Pancreas (tissue), 10 donors: ENCODE measurements around the gene IL18BP. TPM values are rescaled to one million over a fixed set of nuclear protein-coding genes. Genes with fewer than 3 reads are reported as not detected.

Experiments used
- ATAC-seq, 4 donors: fragments of 200-7000 bp; cut with Tn5 transposase; one replicate each; pipeline versions ENCODE4 v1.8.0 to v1.9.1; 2020; ENCODE audit warnings: mild to moderate bottlenecking in 4 of 4, moderate library complexity in 4 of 4
- DNase-seq, 6 donors: peaks; one replicate each; pipeline ENCODE4 v3.0.0-alpha.2; 2020
- FAIRE-seq: peaks from 2 replicates; lab custom pipeline; 2012; peaks lifted over from hg19 to GRCh38; lab: Jason Lieb, UNC
- H3K27ac ChIP-seq, 4 donors: fragments of 200-600 bp; sonication (generic); 1 replicate in 3 of 4; 2 replicates in 1 of 4; pipeline versions ENCODE4 v1.5.0 to v1.8.0; 2020
- H3K27me3 ChIP-seq, 4 donors: fragments of 200-600 bp; one replicate each; pipeline ENCODE4 v1.8.0; 2021
- H3K36me3 ChIP-seq, 3 donors: fragments of 200-600 bp; sonication (generic) in 1 of 3; one replicate each; pipeline versions ENCODE4 v1.5.0 to v1.8.0; 2020 to 2021
- H3K4me1 ChIP-seq, 3 donors: fragments of 200-600 bp; one replicate each; pipeline ENCODE4 v1.8.0; 2021
- H3K4me3 ChIP-seq, 4 donors: fragments of 200-600 bp; sonication (generic) in 2 of 4; one replicate each; pipeline versions ENCODE4 v1.5.0 to v1.8.0; 2020 to 2021
- H3K9me3 ChIP-seq, 4 donors: fragments of 200-600 bp; one replicate each; pipeline ENCODE4 v1.8.0; 2021
- WGBS, 2 donors: extraction: QIAGEN DNeasy Blood & Tissue Kit; methylation state at CpG; one replicate each; pipeline ENCODE4 v1.1.7; 2013; 5-methylcytosine and 5-hydroxymethylcytosine counted together
- intact Hi-C, 3 donors: fragments of 100-400 bp; cut with DNase I; formaldehyde crosslinking; loops; one replicate each; pipeline versions ENCODE4 v1.11.1 to v1.14.2; 2022
- polyA plus RNA-seq, 2 donors: library from polyadenylated mRNA; stranded (reverse); fragments of 200-250 nt; gene quantifications; one replicate each; pipeline ENCODE4 v1.2.3, GENCODE V29; 2013
- total RNA-seq, 6 donors: library from RNA; stranded (reverse); fragmentation: NEBNext Ultra II Directional in 4 of 6; extraction: Animal tissue kit (Norgen Biotek cat#: 25700) in 4 of 6; gene quantifications; one replicate each; pipeline versions ENCODE4 v1.2.1 to v1.2.4, GENCODE V29; 2021 to 2023
- TF ChIP-seq, protein P1 (sequence below), 4 donors: fragments of 200-600 bp; sonication (generic) in 3 of 4; IDR thresholded peaks; one replicate each; pipeline versions ENCODE4 v1.5.0 to v1.8.0; 2021; ENCODE audit warnings: antibody characterized with exemption in 4 of 4
- donor health status: healthy with polysubstance abuse.
- donor health status: DM: no; HTN: no; CAD: no; lungs with moderate emphysema.
- donor health status: DM: no; HTN: no; CAD: no.
- donor health status: control.
- donor health status: control.
- donor health status: Bipolar disorder and iron deficiency.
- donor health status: DM: yes; HTN: yes; CAD: no.
- donor health status: DM: no; HTN: no; CAD: no.
- donor health status: DM: no; HTN: no; CAD: no.
- donor health status: DM: yes; HTN: yes; CAD: no.

The IL18BP gene
- total and polyA plus RNA-seq, 8 donors: 2.3 to 7.8 (median 3.9) TPM

DNA sequence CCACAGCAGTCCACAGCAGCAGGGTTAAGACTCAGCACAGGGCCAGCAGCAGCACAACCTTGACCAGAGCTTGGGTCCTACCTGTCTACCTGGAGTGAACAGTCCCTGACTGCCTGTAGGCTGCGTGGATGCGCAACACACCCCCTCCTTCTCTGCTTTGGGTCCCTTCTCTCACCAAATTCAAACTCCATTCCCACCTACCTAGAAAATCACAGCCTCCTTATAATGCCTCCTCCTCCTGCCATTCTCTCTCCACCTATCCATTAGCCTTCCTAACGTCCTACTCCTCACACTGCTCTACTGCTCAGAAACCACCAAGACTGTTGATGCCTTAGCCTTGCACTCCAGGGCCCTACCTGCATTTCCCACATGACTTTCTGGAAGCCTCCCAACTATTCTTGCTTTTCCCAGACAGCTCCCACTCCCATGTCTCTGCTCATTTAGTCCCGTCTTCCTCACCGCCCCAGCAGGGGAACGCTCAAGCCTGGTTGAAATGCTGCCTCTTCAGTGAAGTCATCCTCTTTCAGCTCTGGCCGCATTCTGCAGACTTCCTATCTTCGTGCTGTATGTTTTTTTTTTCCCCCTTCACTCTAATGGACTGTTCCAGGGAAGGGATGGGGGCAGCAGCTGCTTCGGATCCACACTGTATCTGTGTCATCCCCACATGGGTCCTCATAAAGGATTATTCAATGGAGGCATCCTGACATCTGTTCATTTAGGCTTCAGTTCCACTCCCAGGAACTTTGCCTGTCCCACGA, 3.3 kb downstream of the IL18BP start:
- DNase-seq: no peak
- H3K36me3 ChIP-seq: peaks cover under 1 to 46% (median 41%) of the 10 kb centered on the region in 3 donors

DNA sequence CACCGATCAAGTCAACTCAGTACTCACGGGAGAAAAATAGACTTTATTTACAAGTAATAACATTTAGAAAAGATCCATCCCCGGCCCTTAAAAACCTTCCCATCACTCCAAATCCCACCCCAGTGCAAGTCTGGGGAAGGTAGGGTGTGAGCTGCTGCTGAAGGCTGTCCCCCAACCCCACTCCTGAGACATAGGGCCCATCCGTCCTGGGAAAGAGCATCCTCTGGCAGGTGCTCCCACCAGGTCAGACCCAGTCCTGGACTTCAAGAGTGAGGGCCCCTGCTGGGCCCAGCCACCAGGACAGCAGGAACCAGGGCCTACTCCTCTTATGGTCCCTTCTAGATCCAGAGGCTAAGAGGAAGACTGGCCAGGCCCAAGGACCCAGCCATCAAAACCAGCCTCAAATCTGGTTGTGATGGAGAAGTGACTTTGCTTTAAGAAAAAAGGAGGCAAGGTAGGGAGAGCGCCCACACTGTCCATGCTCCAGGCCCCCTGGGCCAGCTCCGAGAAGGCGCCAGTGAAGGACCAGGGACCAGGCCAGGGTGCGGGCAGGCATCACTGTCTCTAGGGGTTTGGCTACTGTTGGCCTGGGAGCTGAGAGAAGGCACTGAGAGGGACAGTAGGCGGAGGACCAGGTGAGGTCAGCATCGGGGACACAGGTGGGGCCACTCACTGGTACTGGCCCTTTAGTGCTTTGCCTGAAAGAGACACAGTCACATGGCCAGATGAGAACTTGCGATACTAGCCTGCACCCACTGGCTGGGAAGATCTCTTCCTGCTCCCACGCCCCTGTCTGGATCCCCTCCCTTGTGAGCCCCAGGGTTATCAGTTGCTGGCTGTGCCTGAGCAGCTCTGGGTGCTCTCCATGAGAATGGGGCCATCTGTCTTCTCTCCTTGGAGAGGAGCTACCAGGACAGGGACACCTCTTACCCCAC, 4.4 kb downstream of the IL18BP start:
- FAIRE-seq: no peak
- WGBS, 2 donors: 82 to 84% methylated on average over 12 of the region's 12 CpGs

More for the DNA sequence above, 3.3 kb downstream of the IL18BP start:
- 71% methylated on average over 10 of the region's 10 CpGs for WGBS, 2 donors
- H3K9me3 ChIP-seq: no peaks in the 10 kb centered on the region
- H3K4me3 ChIP-seq: no peak overlapping the region
- peak in 1 of 4 donors; percentile 11 for ATAC-seq
- H3K27ac ChIP-seq: no peak overlapping the region
- TF ChIP-seq, protein P1, sequence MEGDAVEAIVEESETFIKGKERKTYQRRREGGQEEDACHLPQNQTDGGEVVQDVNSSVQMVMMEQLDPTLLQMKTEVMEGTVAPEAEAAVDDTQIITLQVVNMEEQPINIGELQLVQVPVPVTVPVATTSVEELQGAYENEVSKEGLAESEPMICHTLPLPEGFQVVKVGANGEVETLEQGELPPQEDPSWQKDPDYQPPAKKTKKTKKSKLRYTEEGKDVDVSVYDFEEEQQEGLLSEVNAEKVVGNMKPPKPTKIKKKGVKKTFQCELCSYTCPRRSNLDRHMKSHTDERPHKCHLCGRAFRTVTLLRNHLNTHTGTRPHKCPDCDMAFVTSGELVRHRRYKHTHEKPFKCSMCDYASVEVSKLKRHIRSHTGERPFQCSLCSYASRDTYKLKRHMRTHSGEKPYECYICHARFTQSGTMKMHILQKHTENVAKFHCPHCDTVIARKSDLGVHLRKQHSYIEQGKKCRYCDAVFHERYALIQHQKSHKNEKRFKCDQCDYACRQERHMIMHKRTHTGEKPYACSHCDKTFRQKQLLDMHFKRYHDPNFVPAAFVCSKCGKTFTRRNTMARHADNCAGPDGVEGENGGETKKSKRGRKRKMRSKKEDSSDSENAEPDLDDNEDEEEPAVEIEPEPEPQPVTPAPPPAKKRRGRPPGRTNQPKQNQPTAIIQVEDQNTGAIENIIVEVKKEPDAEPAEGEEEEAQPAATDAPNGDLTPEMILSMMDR (IDR thresholded peaks at IDR 0.05): no peak
- peaks cover 0 to 9% (median 0%) of the 10 kb centered on the region in 3 donors for H3K4me1 ChIP-seq
- FAIRE-seq: no peak
- intact Hi-C loops: no loop called here
- no peaks in the 10 kb centered on the region for H3K27me3 ChIP-seq

DNA sequence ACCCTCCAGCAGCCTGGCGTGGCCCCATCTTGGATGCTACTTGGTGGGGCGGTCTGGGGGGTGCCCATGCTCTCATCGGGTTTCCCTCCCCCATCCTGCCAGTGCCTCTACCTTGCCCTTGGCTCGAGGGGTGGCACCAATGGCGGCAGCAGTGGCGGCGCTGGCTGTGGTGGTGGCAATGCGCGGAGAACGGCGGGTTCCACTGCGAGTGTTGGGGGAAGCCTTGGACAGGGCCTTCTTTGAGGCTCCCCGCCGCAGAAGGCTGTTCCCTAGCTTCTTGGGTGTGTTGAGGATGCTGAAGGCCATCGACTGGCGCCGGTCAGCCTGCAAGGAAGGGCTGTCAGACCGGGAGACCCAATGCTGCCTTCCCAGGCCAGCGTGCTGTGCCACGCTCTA, 5.1 kb downstream of the IL18BP start:
- FAIRE-seq (no peak), DNase-seq (peak in 2 of 6 donors; percentile 53 to 74), ATAC-seq (no peak)
- intact Hi-C loops: no loop called here
- Histone ChIP-seq H3K9me3 (no peaks in the 10 kb centered on the region), H3K27ac (no peak overlapping the region), H3K4me3 (no peak overlapping the region), H3K27me3 (no peaks in the 10 kb centered on the region), H3K4me1 (peaks cover 0 to 9% (median 0%) of the 10 kb centered on the region in 3 donors), H3K36me3 (peaks cover 4 to 64% (median 50%) of the 10 kb centered on the region in 3 donors)
- TF ChIP-seq, protein P1 (IDR thresholded peaks at IDR 0.05): no peak
- WGBS, 2 donors: 90% methylated on average over 20 of the region's 20 CpGs

More for the DNA sequence above, 4.4 kb downstream of the IL18BP start:
- no peaks in the 10 kb centered on the region for H3K9me3 ChIP-seq
- H3K27me3 ChIP-seq: no peaks in the 10 kb centered on the region
- H3K4me3 ChIP-seq: no peak overlapping the region
- TF ChIP-seq, protein P1 (IDR thresholded peaks at IDR 0.05): no peak
- H3K27ac ChIP-seq: no peak overlapping the region
- H3K4me1 ChIP-seq: peaks cover 0 to 9% (median 0%) of the 10 kb centered on the region in 3 donors
- DNase-seq: no peak
- intact Hi-C loops: no loop called here
- peaks cover 4 to 57% (median 45%) of the 10 kb centered on the region in 3 donors for H3K36me3 ChIP-seq
- ATAC-seq: no peak

DNA sequence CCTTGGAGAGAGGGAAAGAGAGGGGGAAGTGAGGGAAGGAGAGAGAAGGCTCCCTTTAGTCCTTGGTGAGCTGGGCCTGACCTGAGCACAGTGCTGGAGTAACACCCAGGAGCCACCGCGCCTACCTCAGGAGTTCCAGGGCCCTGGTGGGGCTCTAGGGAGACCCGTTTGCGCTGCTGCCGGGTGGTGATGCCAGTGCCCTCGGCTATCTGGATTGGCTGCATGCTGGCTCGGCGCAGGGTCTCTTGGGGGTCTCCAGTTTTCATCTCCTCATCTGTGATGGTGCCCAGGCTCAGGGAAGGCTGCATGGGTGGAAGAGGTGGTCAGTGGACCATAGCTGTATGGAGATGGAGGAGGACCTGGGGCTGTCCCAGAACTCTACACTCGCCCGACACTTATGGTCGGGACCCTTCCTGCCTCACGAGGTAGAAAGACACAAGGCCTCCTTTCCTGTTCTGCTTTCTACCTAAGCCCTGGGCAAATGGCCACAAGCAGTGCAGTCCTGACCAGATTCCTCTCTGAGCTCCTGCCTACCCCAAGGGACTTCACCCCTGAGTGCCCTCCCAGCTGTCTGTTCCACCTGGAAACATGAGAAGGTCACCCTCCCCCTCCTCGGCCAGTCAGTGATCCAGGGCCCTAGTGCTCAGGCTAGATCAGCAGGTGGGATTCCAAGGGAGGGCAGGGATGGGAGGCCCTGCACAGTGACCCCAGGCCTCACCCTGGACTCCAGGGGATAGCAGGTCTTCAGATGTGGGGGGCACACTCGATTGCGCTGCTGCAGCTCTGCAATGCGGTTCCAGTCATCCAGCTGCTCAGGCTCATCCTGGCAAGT, 6.0 kb downstream of the IL18BP start:
- 90 to 94% methylated on average over 16 of the region's 16 CpGs for WGBS, 2 donors
- H3K9me3 ChIP-seq: no peaks in the 10 kb centered on the region
- no peak overlapping the region for H3K27ac ChIP-seq
- TF ChIP-seq, protein P1 (IDR thresholded peaks at IDR 0.05): no peak
- no peak for ATAC-seq
- no peak for FAIRE-seq
- peaks cover 4 to 73% (median 57%) of the 10 kb centered on the region in 3 donors for H3K36me3 ChIP-seq
- H3K4me3 ChIP-seq: no peak overlapping the region
- no peaks in the 10 kb centered on the region for H3K27me3 ChIP-seq
- peaks cover 0 to 5% (median 0%) of the 10 kb centered on the region in 3 donors for H3K4me1 ChIP-seq
- peak in 1 of 6 donors; percentile 66 for DNase-seq
- intact Hi-C loops: no loop called here
